GM19238 (cell line): ENCODE data around the gene KRI1.
"Not testable (repeated sequence)": the region's sequence is repeated elsewhere in the genome, so short reads cannot be mapped to it uniquely, and the experiment has no call there.

Experiments used
- DNase-seq: peaks from one replicate; pipeline ENCODE4 v3.0.0; 2011; ENCODE audit warnings: low spot score; ENCODE audit not compliant: insufficient read length

KRI1 gene

DNA sequence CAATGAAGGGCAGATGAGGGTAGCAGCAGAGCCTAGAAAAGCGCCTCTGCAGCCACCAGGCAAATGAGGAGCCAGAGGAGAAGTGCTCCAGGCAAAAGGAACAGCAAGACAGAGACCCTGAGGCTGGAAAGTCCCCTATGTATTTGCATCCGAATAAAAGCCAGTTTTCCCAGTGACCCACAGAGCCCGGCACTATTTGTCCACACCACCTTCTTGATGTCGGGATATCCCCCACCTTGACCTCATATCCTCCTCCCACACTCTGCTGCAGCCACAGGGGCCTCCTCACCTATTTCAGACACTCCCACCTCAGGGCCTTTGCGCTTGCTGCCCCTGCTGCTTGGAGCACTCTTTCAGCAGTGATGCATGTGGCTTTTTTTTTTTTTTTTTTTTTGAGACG, 15.5 kb downstream of the KRI1 start:
- DNase-seq, result no peak

DNA sequence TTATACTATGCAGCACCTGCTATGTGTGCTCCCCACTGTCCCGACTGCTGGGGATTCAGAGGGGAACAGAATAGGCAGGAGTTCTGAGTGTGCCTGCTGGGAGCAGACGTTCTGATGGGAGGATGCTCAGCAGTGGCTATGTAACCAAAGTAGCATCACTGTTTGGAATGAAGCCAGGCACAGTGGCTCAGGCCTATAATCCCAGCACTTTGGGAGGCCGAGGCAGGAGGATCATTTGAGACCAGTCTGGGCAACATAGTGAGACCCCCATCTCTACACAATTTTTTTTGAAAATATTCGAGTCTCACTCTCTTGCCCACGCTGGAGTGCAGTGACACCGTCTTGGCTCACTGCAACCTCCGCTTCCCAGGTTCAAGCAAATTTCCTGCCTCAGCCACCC, 16.1 kb downstream of the KRI1 start:
- DNase-seq, result no peak

DNA sequence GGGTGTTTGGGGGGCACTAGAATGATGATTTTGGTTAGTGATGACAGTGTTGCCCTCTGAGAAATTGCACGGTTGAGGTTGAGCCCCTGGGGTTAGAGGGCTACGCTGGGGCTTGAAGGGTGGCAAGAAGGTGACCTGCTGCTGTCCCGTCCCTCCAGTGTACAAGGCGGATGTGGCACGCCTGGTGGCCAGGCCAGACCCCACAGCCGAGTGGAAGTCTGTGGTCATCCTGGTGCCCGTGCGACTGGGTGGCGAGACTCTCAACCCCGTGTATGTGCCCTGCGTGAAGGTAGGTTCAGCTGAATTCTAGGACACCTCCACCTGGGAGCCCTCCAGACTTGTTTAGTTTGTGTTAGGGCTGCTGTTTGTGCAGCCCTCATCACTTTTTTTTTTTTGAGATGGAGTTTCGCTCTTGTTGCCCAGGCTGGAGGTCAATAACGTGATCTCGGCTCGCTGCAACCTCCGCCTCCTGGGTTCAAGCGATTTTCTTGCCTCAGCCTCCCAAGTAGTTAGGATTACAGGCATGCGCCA, 17.0 kb downstream of the KRI1 start:
- DNase-seq, result no peak

DNA sequence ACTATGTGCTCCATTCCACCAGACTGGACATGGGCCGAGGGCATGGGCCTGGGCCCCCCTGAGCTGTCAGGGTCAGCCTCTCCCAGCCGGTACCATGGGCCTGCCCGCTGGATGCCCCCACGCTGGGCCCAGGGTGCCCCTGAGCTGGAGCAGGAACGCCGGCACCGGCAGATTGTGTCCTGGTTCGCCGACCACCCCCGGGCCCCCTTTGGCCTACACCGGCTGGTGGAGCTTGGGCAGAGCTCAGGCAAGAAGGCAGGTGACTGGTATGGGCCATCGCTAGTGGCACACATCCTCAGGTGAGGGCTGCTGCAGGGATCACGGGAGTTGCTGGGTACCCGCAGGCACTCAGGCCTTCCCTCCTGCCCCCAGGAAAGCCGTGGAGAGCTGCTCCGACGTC, 19.0 kb downstream of the KRI1 start:
- DNase-seq, result no peak

DNA sequence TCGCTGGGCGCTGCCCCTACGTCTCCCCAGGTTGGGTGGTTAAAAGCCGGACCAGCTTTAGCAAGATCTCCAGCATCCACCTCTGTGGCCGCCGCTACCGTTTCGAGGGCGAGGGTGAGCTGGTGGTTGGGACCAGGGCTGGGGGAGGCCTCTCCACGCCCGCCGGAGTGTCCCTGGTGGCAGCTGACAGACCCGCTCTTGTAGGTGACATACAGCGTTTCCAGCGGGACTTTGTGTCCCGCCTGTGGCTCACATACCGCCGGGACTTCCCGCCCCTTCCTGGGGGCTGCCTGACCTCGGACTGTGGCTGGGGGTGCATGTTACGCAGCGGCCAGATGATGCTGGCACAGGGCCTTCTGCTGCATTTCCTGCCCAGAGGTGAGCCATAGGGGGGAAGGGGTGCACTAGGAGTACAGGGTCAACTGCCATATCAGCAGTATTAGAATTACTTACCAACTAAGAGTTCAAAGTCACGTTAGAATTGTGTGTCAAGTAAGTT, 21.0 kb downstream of the KRI1 start:
- DNase-seq, result no peak

DNA sequence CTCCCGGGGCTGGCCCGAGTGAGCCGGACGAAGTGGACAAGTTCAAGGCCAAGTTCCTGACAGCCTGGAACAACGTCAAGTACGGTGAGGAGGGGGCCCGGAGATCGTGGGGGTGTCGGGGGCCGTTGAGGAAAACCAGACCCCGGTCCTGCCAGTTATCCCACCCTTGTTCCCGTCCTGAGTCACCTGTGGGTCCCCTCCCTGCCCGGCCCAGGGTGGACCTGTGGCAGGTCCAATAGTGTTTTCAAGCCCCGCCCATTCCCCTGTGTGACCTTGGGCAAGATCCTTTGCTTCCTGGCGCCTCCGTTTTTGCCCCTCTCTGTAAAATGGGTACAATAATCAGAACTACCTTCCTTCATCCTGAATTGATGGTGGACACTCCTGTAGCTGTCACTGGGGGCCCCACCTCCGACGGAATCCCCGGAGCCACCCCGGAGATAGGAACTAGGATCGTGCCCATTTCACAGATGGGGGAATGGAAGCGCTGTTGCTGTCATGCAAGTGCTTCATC, 21.5 kb downstream of the KRI1 start:
- DNase-seq, result no peak

DNA sequence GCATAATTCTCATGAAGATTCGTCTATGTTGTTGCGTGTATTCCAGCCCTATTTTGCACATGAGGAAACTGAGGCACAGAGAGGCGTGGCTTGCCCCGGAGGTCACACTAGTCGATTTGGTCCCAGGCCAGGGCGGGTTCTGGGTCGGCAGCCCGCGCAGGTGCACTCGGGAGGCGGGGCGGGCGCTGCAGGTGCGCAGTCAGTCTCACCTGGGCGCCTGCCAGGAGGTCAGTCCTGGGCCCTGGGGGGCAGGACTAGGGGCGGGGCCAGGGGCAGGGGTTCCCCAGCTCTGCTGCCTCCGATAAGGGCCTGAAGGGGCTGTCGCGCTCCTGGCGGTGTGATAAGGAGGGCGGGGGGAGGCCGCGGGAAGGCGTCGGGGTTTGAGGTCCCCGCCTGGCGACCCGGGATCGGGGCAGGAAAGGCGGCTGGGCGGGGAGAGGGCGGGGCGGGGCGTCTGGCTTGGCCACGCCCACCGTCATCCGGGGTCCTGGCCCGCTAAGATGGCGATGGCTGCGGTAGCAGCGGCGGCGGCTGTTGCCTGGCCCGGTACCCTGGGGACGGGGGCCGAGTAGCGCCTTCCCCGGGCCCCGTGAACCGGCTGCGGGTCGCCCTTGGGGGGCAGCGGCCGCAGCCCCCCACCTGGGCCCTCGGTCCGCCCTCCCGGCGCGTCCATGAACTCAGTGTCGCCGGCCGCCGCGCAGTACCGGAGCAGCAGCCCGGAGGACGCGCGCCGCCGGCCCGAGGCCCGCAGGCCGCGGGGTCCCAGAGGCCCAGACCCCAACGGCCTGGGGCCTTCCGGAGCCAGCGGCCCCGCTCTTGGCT, 22.2 kb downstream of the KRI1 start, which contains the start of gene ATG4D:
Gene ATG4D (plus strand): TSS at position 485 of the 822 bp plus-strand sequence. CDS start 187 bp downstream, at position 672.
- peak; percentile 95 for DNase-seq

DNA sequence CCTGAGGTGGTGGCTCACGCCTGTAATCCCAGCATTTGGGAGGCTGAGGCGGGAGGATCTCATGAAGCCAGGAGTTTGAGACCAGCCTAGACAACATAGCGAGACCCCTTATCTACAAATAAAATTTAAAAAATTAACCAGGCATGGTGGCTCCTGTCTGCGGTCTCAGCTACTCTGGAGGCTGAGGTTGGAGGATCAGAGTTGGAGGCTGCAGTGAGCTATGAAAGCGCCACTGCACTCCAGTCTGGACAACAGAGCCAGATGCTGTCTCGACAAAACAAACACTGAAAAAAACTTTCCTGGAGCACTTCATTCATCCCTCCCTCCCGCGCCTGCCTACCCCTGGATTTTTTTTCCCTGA, 22.8 kb downstream of the KRI1 start:
- DNase-seq, result no peak

DNA sequence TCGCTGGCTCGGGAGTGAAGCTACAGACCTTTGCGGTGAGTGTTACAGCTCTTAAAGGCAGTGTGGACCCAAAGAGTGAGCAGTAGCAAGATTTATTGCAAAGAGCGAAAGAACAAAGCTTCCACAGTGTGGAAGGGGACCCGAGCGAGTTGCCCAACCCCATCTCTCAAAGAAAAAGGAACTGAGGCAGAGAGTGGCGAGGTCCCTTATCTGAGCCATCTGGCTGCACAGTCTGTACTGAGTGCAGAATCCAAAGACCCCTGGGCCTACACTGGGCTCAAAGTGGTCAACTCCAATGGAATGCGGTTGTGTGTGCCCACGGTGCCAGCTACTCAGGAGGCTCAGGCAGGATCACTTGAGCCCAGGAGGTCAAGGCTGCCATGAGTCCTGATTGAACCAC, 26.8 kb downstream of the KRI1 start:
- not testable (repeated sequence) for DNase-seq

DNA sequence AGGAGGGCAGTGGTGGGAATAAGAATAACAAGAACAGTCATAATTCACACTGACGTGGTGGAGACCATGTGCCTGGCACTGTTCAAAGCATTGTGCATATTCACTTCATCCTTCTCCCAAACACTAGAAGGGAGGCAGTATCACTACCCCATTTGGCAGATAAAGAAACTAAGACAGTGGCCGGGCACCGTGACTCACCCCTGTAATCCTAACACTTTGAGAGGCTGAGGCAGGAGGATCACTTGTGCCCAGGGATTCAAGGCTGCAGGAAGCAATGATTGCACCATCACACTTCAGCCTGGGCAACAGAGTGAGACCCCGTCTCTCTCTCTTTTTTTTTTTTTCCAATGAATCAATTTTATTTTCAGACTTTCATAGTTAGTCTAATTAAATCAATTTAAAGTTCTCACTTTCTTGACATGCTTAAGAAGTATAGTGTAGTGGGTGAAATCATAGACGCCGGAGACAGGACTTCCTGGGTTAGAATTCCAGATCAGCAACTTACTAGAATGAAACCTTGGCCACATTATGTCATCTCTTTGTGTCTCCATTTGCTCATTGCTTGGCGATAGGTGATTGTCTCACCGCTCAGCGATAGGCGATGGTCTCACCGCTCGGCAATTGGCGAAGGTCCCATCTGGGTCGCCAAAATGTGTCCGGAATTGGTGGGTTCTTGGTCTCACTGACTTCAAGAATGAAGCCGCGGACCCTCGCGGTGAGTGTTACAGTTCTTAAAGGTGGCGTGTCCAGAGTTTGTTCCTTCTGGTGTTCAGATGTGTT, 27.4 kb downstream of the KRI1 start:
- no peak for DNase-seq

DNA sequence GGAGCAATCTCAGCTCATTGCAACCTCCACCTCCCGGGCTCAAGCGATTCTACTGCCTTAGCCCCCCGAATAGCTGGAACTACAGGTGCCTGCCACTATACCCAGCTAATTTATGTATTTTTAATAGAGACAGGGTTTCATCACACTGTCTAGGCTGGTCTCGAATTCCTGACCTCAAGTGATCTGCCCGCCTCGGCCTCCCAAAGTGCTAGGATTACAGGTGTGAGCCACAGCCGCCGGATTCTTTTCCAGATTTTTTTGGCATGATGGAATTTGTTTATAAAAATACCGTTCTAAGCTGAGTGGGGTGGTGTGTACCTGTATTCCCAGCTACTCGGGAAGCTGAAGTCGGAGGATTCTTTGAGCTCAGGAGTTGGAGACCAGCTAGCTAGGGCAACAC, 28.1 kb downstream of the KRI1 start:
- no peak for DNase-seq

DNA sequence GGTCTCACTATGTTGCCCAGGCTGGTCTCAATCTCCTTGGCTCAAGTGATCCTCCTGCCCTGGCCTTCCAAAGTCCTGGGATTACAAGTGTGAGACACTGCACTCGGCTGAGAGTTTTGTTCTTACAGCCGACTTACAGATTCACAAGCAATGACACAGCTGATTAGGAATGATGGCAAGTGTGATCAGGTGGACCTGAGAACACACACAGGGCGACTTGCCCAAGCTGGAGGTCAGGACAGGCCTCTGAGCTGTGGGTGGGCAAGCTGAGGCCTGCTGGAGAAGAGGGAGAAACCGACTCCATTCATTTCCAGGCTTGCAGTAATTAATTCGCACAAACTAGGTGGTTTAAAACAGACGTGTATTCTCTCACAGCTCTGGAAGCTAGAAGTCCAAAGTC, 30.2 kb downstream of the KRI1 start:
- DNase-seq, result no peak

DNA sequence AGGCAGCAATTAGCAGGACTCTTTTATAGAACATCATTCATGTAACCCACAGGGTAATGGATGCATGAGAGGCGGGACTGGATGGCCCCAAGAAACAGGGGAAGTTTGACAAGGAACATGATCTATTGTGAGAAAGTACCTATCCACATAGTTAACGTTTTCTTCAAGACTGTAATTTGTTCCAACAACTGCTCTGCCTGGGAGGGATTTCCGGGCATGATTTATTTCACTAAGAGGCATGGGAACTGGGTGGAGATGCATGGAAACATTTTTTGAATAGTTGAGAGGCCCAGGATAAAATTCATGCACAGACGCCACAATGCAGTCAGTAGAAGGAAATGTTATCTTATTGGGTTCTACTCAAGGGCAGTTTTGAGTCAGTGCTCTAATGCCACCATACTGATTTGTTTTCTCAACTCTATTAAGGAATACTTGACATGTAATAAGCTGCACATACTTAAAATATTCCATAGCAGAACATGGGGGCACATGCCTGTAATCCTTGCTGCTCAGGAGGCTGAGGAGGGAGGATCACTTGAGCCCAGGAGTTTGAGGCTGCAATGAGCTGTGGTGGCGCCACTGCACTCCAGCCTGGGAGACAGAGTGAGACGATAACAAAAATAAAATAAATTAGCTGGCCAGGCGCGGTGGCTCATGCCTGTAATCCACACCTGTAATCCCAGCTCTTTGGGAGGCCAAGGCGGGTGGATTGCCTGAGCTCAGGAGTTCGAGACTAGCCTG, 32.0 kb downstream of the KRI1 start:
- DNase-seq, result no peak

DNA sequence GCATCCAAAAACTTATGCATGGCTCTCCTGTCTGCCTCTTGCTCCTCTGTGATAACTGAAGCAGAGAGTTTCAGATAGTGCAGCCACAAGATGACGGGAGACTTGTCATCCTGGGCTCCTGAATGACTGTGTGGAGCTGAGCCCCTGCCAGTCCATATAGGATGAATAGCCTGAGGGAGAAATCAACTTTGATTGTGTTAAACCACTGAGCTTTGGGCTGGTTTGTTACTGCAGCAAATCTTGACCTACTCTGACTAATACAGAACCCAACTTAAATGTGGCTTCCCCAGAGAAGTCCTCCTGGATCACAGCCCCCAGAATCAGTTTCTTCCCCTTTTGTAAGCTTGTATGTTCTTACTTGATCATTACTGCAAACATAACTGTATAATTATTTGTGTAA, 33.4 kb downstream of the KRI1 start:
- DNase-seq, result no peak

DNA sequence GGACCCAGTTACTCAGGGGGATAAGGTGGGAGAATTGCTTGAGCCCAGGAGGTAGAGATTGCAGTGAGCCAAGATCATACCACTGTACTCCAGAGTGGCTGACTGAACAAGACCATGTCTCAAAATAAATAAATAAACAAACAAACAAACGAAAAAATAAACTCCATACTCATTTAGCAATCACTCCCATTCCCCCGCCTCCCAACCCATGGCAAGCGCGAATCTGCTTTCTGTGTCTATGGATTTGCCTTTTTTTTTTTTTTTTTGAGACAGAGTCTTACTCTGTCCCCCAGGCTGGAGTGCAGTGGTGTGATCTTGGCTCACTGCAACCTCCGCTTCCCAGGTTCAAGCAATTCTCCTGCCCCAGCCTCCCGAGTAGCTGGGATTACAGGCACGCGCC, 38.9 kb downstream of the KRI1 start:
- not testable (repeated sequence) for DNase-seq

DNA sequence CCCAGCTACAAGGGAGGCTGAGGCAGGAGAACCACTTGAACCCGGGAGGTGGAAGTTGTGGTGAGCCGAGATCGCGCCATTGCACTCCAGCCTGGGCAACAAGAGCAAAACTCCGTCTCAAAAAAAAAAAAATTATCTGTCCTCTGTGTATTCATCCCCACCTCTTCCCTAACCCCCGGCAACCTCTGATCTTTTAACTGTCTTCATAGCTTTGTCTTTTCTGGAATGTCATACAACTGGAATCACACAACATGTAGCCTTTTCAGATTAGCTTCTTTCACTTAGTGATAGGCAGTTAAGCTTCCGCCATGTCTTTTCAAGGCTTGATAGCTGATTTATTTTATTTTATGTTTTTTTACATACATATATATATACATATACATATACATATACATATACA, 40.2 kb downstream of the KRI1 start:
- DNase-seq, result no peak

DNA sequence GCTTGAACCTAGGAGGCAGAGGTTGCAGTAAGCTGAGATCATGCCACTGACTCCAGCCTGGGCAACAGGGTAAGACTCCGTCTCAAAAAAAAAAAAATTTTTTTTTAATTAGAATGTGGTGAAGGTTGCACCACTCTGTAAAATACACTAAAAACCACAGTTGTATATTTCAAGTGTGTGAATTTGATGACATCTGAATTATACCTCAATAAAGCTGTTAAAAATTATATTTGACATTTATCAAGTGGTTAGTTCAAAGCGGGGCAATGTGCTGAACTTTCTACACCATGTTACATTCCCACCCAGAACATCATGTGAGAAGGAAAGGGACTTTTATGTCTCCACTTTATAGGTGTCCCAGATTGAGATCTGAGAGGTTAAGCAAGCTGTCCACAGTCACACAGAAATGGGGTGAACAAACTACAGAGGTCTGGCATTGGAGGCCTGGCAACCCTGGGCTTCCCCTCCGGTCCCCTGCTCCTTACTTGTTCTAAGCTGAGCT, 42.6 kb downstream of the KRI1 start:
- no peak for DNase-seq

DNA sequence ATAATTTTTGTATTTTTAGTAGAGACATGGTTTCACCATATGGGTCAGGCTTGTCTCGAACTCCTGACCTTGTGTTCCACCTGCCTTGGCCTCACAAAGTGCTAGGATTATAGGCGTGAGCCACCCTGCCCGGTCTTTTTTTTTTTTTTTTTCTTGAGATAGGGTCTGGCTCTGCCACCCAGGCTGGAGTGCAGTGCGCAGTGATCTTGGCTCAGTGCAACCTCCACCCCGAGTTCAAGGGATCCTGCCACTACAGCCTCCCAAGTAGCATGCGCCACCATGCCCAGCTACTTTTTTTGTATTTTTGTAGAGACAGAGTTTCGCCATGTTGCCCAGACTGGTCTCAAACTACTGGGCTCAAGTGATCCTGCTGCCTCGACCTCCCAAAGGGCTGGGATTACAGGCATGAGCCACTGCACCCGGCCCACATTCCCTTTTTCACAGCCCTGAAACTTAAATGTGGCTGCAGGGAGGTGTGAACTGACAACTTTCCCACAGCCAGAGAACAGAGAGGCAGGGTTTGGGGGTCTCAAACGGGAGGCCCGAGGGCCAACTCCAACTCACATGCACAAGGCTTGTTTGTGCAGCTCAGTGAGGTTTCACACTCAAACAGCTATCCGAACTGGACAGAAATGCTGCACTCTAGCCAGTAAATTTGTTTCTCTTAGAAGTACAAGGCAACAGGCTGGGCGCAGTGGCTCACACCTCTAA, 44.2 kb downstream of the KRI1 start:
- no peak for DNase-seq

DNA sequence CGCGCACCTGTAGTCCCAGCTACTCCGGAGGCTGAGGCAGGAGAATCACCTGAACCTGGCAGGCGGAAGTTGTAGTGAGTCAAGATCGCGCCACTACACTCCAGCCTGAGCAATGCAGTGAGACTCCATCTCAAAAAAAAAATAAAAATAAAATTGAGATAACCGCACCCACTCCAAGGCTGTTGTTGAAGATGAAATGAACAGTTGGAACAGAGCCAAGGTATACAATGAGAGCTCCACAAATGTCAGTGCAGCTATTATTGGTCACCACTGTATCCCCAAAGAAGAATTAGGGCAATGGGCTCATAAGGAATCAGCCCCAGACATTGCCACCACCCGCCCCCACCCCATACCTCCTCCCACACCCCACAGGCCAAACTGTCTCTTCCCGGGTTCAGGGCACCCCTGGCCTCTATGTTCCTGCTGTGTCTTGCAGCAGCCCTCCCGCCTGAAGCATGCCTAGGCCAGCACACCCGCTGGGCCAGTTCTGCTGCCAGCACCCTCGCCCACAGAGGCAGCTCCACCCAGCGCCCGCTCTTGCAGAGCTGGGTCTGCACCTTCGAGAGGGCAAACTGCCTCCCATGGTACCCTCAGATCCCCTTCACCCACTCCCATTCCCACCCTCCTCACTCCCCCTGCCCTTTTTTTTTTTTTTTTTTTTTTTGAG, 45.0 kb downstream of the KRI1 start:
- DNase-seq, result no peak

DNA sequence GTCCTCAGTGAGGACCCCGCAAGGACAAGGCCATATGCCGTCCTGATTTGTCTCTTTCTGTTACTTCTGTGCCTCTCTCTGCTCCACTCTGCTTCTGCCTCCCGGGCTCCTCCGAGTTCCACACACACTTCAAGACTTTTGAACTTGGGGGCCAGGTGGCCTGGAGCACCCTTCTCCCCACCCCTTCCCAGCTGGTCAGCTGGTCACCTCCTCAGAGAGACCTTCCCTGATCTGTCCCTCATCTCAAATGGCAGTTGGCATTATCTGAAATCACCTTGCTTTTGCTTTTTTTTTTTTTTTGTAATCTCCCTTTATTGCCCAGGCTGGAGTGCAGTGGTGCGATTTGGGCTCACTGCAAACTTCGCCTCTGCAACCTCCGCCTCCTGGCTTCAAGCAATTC, 46.4 kb downstream of the KRI1 start:
- DNase-seq, result no peak
